IPS-18a (cell line): ENCODE results near the gene ZMYND8.
"Not testable (repeated sequence)": the region's sequence is repeated elsewhere in the genome, so short reads cannot be mapped to it uniquely, and the experiment has no call there.

Experiments used
- H3K27ac ChIP-seq: one replicate; pipeline ENCODE4 v1.5.1; 2013; ENCODE audit warnings: low read length
- H3K27me3 ChIP-seq: one replicate; pipeline ENCODE4 v1.6.1; 2013; ENCODE audit warnings: mild to moderate bottlenecking, low read length; ENCODE audit not compliant: control insufficient read depth, insufficient read depth
- H3K36me3 ChIP-seq: one replicate; pipeline ENCODE4 v1.6.1; 2013; ENCODE audit warnings: low read depth, low read length; ENCODE audit not compliant: control insufficient read depth
- H3K4me1 ChIP-seq: one replicate; pipeline ENCODE4 v1.6.1; 2013; ENCODE audit warnings: low read depth, low read length; ENCODE audit not compliant: control insufficient read depth
- H3K4me3 ChIP-seq: one replicate; pipeline ENCODE4 v1.5.1; 2013; ENCODE audit warnings: low read length
- H3K9ac ChIP-seq: one replicate; pipeline ENCODE4 v1.6.1; 2013; ENCODE audit warnings: mild to moderate bottlenecking, low read length, moderate library complexity
- H3K9me3 ChIP-seq: one replicate; pipeline ENCODE4 v1.6.1; 2013; ENCODE audit warnings: low read depth, low read length; ENCODE audit not compliant: control insufficient read depth

The ZMYND8 gene

DNA sequence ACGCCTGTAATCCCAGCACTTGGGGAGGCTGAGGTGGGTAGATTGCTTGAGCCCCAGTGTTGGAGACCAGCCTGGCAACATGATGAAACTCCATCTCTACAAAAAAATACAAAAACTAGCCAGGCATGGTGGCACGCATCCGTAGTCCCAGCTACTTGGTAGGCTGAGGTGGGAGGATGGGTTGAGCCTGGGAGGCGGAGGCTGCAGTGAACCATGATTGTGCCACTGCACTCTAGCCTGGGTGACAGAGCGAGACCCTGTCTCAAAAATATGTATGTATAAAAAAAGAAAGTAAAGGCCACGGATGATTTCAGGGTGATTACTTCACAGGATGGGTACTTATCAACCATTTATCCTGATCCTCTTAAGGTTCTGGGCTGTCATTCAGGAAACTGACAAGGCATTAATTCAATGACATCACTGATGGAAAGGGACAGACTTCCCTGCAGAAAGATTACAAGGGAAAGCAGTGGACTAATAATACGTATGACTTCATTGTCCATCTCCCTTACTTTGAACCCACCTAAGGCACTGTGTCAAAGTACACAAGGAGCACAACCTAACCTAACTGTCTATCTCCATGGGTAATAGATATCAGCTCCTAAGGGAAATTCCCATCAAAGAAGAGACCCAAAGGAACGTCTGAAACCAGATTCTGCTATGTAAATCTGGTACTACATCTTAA is 61.2 kb downstream of the ZMYND8 start:
- Histone ChIP-seq H3K9me3 (no peaks in the 10 kb centered on the region), H3K36me3 (peaks cover 88% of the 10 kb centered on the region), H3K4me1 (no peaks in the 10 kb centered on the region), H3K4me3 (no peak overlapping the region), H3K27me3 (no peaks in the 10 kb centered on the region), H3K27ac (no peak overlapping the region), H3K9ac (no peak overlapping the region)

DNA sequence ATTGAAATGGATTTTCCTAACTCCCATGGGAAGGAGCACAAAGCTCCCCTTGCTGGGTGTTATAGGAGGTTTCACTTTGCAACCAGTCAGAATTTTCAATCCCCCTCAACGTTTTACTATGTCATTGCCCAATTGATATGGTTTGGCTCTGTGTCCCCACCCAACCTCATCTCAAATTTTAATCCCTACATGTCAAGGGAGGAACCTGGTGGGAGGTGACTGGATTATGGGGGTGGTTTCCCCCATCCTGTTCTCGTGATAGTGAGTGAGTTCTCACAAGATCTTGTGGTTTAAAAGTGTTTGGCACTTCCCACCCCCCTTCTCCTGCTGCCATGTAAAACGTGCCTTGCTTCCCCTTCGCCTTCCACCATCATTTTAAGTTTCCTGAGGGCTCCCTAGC is 62.9 kb downstream of the ZMYND8 start:
- Histone ChIP-seq H3K36me3 (peaks cover 91% of the 10 kb centered on the region), H3K9me3 (no peaks in the 10 kb centered on the region), H3K27ac (no peak overlapping the region), H3K4me3 (no peak overlapping the region), H3K4me1 (no peaks in the 10 kb centered on the region), H3K9ac (no peak overlapping the region), H3K27me3 (no peaks in the 10 kb centered on the region)

DNA sequence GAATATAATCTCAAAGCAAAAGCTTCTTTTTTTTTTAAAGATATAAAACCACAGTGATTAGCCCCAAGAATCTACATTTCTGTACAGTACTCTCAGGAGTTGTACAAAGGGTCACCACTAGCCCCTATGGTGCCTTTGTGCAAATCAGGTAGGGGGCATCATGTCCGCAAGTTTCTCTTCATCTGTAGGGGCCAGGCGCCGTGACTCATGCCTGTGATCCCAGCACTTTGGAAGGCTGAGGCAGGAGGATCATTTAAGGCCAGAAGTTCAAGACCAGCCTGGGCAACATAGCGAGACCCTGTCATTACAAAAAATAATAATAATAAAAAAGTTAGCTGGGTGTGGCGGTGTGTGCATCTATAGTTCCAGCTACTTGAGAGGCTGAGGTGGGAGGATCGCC is 63.9 kb downstream of the ZMYND8 start:
- no peak overlapping the region for H3K9ac ChIP-seq
- peaks cover 91% of the 10 kb centered on the region for H3K36me3 ChIP-seq
- no peak overlapping the region for H3K27ac ChIP-seq
- no peaks in the 10 kb centered on the region for H3K9me3 ChIP-seq
- no peak overlapping the region for H3K4me3 ChIP-seq
- H3K4me1 ChIP-seq, result no peaks in the 10 kb centered on the region
- no peaks in the 10 kb centered on the region for H3K27me3 ChIP-seq

- no peaks in the 10 kb centered on the region for H3K4me1 ChIP-seq
- no peak overlapping the region for H3K4me3 ChIP-seq
- no peaks in the 10 kb centered on the region for H3K27me3 ChIP-seq
- H3K27ac ChIP-seq, result no peak overlapping the region
- no peaks in the 10 kb centered on the region for H3K9me3 ChIP-seq
- H3K9ac ChIP-seq, result no peak overlapping the region
- H3K36me3 ChIP-seq, result peaks cover 89% of the 10 kb centered on the region
Observed at GRCh38 chr20:47290666-47291430, 65.7 kb downstream of the ZMYND8 start.

- no peak overlapping the region for H3K9ac ChIP-seq
- no peaks in the 10 kb centered on the region for H3K27me3 ChIP-seq
- no peaks in the 10 kb centered on the region for H3K9me3 ChIP-seq
- H3K4me1 ChIP-seq, result no peaks in the 10 kb centered on the region
- no peak overlapping the region for H3K4me3 ChIP-seq
- H3K36me3 ChIP-seq, result peaks cover 87% of the 10 kb centered on the region
- no peak overlapping the region for H3K27ac ChIP-seq
Observed at GRCh38 chr20:47290008-47290407, 66.5 kb downstream of the ZMYND8 start.

- Histone ChIP-seq H3K4me1 (no peaks in the 10 kb centered on the region), H3K4me3 (no peak overlapping the region), H3K27me3 (no peaks in the 10 kb centered on the region), H3K36me3 (peaks cover 87% of the 10 kb centered on the region), H3K27ac (no peak overlapping the region), H3K9ac (no peak overlapping the region), H3K9me3 (no peaks in the 10 kb centered on the region)
Observed at GRCh38 chr20:47289096-47289495, 67.4 kb downstream of the ZMYND8 start.

DNA sequence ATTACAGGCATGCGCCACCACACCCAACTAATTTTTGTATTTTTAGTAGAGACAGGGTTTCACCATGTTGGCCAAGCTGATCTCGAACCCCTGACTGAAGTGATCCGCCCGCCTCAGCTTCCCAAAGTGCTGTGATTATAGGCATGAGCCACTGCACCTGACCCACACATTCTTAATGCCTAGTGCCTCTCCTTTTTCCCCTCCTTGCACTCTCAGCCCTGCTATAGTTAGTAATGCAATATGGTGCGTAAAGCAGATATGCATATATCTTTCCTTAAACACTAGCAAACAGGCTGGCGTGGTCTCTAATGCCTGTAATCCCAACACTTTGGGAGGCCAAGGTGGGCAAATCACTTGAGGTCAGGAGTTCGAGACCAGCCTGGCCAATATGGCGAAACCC is 68.0 kb downstream of the ZMYND8 start:
- not testable (repeated sequence) for H3K9ac ChIP-seq, H3K27me3 ChIP-seq, H3K4me1 ChIP-seq, H3K4me3 ChIP-seq, H3K9me3 ChIP-seq, H3K27ac ChIP-seq
- peaks cover 87% of the 10 kb centered on the region for H3K36me3 ChIP-seq

DNA sequence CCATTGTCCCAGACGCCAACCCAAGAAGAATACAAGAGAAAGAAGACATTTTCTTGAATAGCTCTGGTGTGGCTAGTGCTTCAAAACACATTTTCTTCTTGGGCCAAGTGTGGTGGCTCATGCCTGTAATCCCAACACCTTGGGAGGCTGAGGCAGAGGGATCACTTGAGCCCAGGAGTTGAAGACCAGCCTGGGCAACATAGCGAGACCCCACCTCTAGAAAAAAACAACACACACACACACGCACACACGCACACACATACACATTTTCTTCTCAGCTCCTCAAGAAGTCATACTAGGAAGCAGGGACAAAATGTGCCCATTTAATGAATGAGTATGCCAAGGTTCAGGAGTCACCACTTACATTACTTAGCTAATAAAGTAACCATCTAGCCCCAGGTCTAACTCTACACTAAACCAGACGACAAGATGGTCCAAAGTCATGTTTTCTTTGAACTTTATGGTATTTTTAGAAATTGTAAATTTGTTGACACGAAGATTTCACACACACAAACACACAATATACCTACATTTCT is 68.8 kb downstream of the ZMYND8 start:
- Histone ChIP-seq H3K27ac (no peak overlapping the region), H3K4me1 (no peaks in the 10 kb centered on the region), H3K4me3 (no peak overlapping the region), H3K9ac (no peak overlapping the region), H3K36me3 (peaks cover 92% of the 10 kb centered on the region), H3K27me3 (no peaks in the 10 kb centered on the region), H3K9me3 (no peaks in the 10 kb centered on the region)

DNA sequence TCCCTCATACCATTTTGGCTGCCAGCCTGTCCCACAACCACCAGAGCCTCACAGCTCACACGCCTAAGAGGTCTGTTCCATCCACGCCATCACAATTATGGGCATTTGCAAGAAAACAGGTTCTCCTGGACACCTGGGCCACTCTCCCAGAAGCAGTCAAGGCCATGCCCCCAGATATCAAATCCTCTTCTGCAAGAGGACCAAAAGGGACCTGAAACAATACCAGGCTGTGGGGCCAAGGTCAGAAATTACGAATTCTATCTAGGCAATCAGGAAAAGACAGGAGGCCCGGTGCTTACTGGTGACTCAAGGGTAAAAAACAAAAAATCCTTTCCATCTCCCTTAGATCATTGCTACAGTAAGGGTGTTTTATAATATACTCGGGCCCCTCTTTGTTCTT is 69.8 kb downstream of the ZMYND8 start:
- peaks cover 92% of the 10 kb centered on the region for H3K36me3 ChIP-seq

DNA sequence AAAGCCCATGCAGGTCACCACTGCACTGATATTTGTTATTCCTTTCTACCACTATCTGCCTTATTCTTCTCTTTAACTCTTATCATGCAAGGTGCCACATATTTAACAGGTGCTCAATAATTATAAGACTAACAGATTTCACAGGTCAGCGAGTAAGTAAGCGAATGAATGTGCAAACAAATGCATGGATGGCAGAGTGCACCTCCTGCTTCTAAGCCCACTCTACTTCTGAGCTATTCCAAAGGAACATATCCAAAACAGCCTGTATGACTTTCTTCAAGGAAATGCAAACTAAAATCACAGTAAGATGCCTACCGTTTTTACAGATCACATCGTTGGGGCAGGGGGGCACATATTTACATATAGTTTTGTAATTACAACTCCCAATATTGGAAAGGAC is 71.3 kb downstream of the ZMYND8 start:
- Histone ChIP-seq H3K4me1 (no peaks in the 10 kb centered on the region), H3K9me3 (no peaks in the 10 kb centered on the region), H3K9ac (no peak overlapping the region), H3K27ac (no peak overlapping the region), H3K4me3 (no peak overlapping the region), H3K36me3 (peaks cover 95% of the 10 kb centered on the region), H3K27me3 (no peaks in the 10 kb centered on the region)

More for the DNA sequence above, 69.8 kb downstream of the ZMYND8 start:
- no peaks in the 10 kb centered on the region for H3K4me1 ChIP-seq
- no peak overlapping the region for H3K9ac ChIP-seq
- H3K27me3 ChIP-seq, result no peaks in the 10 kb centered on the region
- no peak overlapping the region for H3K27ac ChIP-seq
- no peaks in the 10 kb centered on the region for H3K9me3 ChIP-seq
- H3K4me3 ChIP-seq, result no peak overlapping the region

GRCh38 chr20:47284373-47284772 is 72.1 kb downstream of the ZMYND8 start:
- no peak overlapping the region for H3K4me3 ChIP-seq
- no peaks in the 10 kb centered on the region for H3K9me3 ChIP-seq
- no peak overlapping the region for H3K9ac ChIP-seq
- peaks cover 95% of the 10 kb centered on the region for H3K36me3 ChIP-seq
- H3K4me1 ChIP-seq, result no peaks in the 10 kb centered on the region
- no peak overlapping the region for H3K27ac ChIP-seq
- H3K27me3 ChIP-seq, result no peaks in the 10 kb centered on the region

DNA sequence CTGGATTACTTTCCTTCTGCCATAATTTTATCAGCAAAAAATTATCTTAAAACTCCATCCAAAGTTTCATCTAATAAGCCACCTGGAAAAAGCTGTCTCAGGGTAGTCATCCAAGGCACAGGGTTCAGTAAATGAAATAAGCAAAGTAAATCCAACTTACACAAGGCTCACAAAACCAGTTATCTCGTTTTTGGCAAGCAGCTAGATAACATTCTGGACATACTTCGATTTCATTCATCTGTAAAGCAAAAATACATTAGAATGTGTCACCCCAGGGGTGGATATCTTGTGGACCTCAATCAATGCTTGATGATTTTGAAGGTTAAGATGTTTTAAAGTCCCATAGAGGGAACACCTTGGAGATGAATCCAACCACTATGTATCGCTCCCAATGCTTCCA is 73.1 kb downstream of the ZMYND8 start:
- H3K36me3 ChIP-seq, result peaks cover 93% of the 10 kb centered on the region

More for the DNA sequence above, 73.1 kb downstream of the ZMYND8 start:
- Histone ChIP-seq H3K9ac (no peak overlapping the region), H3K9me3 (no peaks in the 10 kb centered on the region), H3K4me1 (no peaks in the 10 kb centered on the region), H3K27me3 (no peaks in the 10 kb centered on the region), H3K4me3 (no peak overlapping the region), H3K27ac (no peak overlapping the region)
